Nucleus accumbens (tissue), 56 donors: ENCODE data around the gene PRKAR2A.
"Not testable (repeated sequence)": the region's sequence is repeated elsewhere in the genome, so short reads cannot be mapped to it uniquely, and the experiment has no call there.

Experiments used
- DNase-seq, 56 donors: peaks; one replicate each; lab custom pipeline; 2025; lab: John Stamatoyannopoulos, UW

The PRKAR2A gene

DNA sequence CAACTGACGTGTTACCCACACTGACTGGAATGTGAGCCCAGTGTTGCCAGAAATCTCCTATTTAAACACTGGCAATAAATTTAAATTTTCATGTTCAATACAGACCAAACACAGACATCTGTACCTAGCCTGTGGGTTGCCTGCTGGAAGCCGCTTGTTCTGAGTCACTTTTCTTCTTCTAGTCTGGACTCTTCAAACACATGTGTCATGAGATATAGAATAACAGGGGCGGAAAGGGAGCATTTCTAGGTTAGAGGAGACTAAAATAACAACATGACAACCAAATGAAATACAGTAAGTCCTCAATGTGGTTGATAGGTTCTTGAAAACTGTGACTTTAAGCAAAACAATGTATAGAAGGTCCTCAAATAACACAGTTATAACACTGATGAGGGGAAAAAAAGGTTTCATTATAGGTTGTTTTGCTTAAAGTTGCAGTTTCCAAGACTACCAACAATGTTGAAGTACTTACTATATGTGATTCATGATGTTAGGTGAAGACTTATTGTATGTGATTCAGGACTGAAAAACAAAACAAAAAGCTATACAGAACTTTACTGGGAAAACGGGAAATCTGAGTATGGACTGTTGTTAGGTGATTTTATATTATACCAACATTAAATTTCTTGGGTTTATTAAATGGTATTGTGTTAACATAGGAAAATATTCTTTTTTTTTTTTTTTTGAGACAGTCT lies 63.1 kb downstream of the PRKAR2A start:
- DNase-seq: no peak

DNA sequence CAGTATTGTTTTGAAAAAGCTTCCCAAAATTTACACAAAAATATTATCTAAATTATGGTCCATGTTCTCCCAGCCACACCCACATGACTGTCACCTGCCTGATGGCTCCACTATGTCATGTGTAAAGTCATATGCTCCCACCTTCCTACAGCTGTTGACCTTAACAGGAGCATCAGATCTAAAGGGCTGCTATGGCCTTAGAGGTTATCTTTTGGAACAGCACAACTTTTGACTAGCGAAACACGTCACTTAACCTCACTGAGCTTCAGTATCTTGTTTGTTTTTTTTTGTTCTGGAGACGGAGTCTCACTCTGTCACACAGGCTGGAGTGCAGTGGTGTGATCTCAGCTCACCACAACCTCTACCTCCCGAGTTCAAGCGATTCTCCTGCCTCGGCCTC lies 64.4 kb downstream of the PRKAR2A start:
- DNase-seq: no peak

DNA sequence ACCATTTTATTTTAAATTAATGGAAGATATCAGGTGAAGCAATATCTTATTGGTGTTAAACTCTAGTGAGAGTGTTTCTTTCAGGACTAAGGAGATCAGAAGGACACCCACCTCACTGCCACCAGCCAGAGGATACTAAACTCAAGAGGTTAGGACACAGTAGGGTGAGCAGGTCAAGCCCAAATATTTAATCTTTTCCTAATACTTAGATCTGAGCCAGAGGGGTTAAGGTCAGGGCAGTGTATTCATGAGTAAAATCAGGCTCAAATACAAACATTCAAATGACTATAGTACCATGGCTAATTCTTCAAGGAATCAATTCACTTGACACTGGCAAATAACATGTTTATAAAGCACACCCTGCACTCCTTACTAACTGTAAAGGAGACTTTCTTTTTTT lies 65.6 kb downstream of the PRKAR2A start:
- no peak for DNase-seq

DNA sequence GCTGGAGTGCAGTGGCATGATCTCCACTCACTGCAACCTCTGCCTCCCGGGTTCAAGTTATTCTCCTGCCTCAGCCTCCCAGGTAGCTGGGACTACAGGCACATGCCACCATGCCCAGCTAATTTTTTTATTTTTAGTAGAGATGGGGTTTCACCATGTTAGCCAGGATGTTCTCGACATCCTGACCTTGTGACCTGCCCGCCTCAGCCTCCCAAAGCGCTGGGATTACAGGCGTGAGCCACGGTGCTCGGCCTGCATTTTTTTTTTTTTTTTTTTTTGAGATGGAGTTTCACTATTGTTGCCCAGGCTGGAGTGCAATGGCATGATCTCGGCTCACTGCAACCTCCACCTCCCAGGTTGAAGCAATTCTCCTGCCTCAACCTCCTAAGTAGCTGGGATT lies 69.1 kb downstream of the PRKAR2A start:
- DNase-seq: not testable (repeated sequence)

DNA sequence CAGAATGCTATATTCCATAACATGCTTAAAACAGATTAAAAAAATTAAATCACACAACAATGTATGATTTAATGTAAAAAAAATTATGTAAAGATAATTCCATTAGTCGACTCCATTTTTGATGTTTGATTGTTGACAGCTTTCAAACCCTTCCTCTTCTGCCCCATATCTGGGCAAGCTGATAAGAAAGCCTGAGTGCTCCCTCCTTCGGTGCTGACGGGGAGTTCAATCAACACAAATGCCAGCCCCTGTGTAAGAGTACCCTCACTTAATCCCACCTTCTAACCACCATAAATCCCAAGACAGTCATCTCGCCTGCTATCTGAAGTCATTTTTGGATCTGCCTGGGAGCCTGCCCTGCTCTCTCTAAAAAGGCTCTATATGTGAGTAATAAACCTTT lies 70.8 kb downstream of the PRKAR2A start:
- DNase-seq: no peak

DNA sequence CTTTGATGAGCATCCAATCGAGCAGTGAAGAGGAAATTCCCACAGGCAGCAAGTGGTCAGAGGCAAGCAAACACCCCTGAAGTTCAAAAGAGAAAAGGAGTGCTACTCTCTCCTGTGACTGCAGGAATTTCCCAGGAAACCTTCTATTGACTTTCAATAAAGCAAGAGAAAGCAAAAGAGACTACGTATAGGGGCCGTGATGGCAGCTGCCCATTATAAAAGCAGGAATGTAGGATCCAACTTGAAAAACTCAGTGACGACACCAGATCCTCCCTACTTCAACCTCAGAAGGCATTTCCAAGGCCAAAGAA lies 77.5 kb downstream of the PRKAR2A start:
- DNase-seq: no peak

DNA sequence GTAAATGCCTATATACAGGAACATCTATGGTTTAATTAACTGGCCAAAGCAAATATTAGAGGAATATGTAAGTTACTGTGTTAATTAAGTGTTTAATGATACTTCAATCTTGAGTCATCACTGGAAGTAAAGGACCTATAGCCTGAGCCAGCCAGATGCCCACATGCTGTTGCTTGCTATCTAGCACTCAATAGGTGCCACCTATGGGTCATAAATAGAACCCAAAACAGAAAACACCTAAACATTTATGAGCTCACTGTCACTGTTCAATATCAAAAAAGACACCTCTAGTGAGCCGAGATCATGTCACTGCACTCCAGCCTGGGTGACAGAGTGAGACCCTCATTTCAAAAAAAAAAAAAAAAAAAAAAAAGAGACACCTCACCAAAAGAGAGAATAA lies 82.3 kb downstream of the PRKAR2A start:
- DNase-seq: peak in 3 of 56 donors; percentile 2 to 10 (median 9)

DNA sequence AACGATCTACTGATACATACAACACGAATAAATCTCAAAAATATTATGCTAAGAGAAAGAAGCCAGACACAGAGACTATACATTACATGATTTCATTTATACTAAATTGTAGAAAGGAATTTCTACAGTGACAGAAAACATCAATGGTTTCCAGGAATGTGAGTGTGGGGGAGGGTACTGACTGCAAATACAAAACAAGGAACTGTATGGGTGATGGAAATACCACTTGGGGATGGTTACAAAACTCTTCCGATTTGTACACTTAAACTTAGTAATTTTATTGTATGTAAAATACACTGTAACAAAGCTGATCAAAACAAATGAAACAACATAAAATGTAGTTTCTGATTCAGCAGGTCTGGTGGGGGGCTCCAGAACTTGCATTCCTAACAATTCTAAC lies 84.9 kb downstream of the PRKAR2A start:
- no peak for DNase-seq

DNA sequence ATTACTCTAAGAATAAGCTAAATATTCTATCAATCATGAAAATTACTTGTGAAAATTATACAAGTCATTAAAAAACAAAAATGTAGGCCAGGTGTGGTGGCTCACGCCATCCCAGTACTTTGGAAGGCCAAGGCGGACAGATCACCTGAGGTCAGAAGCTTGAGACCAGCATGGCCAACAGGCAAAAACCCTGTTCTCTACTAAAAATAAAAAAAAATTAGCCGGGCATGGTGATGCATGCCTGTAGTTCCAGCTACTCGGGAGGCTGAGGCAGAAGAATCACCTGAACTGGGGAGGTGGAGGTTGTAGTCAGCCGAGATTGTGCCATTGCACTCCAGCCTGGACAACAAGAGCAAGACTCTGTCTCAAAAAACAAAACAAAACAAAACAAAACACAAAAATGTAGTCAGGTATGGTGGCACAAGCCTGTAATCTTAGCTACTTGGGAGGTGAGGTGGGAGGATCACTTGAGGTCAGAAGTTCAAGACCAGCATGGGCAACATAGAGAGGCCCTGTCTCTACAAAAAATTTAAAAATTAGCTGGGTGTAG lies 87.6 kb downstream of the PRKAR2A start:
- not testable (repeated sequence) for DNase-seq

DNA sequence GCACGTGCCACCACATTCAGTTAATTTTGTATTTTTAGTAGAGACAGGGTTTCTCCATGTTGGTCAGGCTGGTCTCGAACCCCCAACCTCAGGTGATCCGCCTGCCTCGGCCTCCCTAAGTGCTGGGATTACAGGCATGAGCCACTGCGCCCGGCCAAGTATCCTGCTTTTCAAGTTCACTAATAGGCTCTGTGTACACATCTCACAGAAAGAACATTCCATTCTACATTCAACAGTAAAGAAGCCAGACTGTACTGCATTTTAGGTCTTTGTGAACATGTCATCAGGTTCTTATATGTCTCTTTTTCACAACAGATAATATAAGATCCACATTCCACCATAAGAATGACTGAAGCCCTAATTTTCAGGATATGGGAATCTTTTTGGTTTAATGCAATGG lies 88.1 kb downstream of the PRKAR2A start:
- DNase-seq: not testable (repeated sequence)

DNA sequence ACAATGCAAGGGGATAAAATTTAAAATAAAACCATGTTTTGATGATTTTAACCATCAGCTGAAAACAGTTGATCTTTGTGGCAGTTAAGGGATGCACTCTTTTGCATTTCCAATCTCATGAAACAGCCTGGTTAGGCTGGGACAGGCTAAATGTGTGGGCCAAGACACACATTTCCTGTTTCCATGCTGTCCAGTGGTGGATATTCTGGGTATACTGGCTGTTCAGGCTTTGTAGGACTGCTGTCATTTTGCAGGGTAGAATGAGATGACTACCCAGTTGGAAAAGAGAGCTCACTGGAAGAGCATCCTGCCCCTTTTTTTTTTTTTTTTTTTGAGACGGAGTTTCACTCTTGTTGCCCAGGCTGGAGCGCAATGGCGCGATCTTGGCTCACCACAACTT lies 88.6 kb downstream of the PRKAR2A start:
- DNase-seq: no peak

DNA sequence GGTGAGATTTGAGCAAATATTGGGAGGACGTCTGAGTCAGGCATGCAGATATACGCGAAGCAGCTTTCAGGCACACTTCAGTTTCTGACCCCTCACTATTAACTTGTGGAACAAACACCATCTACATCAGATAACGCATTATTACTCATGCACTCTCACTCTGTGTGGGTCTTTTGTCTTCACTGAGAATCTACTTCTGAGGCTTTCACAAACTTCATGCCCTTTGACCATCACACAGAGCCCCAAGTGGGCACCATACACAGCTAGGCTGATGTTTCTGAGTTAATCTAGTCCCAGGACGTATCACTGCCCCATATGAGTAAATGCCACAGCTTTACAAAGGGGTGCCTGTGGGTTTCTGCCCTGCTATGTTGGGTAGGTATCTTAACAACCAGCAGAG lies 91.0 kb downstream of the PRKAR2A start:
- DNase-seq: no peak

DNA sequence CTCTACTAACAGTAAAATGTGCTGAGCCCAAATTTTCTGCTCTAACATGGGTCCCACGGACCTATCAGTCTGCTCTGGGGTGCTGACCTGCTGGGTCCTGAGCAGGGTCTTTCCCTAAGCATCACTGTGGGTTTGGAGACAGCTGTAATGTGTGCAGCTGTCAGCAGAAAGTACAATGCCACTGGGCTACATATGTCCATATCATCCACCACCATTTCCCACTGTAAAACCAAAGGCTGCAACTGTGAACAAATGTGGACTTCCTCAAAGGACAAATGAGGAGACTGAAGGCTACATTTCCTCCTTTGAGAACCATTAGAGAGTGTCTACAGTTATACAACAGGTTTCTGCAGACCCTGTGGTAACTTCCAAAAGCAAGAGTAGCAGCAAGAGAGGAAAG lies 96.8 kb downstream of the PRKAR2A start:
- DNase-seq: no peak

DNA sequence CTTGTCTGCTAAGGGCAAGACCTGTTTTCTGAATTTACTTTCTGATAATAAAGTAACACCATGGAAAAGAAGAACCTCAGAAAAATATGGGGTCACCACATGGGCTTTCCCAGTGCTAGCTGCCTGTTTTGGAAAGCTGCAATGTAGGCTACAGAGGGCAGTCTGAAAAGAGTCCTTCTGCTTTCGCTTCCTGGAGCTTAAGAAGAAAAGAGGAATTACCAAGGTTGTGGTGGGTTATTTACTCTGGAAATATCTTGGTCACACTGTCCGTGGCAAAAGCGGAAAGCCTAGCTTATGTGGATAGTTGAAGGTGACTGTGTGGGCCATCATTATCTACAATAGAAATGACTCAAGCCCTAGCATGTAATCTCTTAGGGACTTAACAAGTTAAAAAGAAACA lies 98.9 kb downstream of the PRKAR2A start:
- peak in 1 of 56 donors; percentile 43 for DNase-seq

DNA sequence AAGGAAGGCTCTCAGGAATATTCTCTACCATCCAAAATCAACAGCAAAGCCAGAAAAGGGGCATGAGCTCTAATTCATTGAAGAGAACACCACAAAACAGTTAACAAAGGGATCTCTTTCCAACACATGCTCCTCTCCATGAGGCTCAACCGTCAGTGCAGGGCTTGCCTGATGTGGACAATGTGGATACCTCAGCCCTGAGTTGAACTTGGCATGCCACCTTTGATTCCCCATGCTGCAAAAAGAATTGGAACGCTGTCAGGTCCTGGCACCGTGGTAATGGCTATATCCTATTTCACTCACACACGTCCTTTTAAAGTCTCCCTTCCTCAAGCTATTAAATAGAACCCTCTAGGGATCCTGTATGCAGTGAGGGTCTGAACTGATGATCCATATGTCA lies 100.0 kb downstream of the PRKAR2A start:
- DNase-seq: peak in 11 of 56 donors; percentile 3 to 48 (median 34)

DNA sequence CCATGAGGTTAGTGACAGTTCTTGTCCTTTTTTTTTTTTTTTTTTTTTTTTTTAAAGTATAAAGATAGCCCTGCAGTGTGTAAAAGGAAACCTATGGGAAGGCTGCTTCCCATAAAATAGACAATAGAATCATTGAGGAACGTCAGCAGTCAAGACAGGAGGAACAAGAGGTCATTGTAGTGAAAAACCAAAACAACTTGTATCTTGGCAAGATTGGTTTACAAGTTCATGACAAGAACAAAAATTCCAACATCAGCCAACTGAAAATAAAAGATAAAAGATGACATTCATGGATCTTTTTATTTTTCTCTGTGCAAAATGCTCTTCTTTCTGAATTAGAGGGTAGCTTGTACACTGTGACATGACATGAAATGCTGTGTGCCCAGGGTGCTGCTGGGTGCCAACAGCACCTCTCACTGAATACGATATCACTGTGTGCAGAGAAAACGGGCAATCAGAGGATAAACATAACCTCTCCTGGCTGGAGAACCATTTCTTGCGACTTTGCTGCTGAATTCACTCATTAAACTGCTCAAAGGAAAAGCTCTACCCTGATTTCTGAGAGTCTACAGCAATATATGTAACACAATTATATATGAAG lies 100.6 kb downstream of the PRKAR2A start:
- peak in 25 of 56 donors; percentile 4 to 50 (median 20) for DNase-seq

DNA sequence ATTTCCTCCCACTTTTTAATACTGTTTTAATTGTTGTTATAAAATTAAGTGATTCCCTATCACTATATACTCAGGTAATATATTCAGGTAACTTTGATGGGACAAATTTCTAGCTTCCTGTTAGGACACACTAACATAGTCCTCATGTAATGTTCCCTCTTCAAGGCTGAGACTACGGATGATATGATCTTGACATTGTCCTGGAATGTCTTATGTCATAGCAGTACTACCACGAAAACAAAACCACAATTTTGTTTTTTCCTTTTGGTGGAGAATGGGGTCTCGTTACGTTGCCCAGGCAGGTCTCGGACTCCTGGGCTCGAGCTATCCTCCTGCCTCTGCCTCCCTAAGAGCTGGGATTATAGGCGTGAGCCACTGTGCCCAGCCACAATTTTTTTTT lies 103.9 kb downstream of the PRKAR2A start:
- DNase-seq: no peak

DNA sequence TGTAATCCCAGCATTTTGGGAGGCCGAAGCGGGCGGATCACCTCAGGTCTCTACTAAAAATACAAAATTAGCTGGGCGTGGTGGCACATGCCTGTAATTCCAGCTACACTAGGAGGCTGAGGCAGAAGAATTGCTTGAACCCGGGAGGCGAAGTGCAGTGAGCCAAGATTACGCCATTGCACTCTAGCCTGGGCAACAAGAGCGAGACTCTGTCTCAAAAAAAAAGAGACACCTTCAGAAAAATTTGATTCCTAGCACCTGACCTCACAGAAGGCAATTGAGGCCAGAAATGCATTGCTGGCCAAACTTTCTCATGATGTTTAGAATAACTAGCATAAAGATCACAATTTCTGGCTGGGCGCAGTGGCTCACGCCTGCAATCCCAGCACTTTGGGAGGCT lies 106.4 kb downstream of the PRKAR2A start:
- DNase-seq: not testable (repeated sequence)

DNA sequence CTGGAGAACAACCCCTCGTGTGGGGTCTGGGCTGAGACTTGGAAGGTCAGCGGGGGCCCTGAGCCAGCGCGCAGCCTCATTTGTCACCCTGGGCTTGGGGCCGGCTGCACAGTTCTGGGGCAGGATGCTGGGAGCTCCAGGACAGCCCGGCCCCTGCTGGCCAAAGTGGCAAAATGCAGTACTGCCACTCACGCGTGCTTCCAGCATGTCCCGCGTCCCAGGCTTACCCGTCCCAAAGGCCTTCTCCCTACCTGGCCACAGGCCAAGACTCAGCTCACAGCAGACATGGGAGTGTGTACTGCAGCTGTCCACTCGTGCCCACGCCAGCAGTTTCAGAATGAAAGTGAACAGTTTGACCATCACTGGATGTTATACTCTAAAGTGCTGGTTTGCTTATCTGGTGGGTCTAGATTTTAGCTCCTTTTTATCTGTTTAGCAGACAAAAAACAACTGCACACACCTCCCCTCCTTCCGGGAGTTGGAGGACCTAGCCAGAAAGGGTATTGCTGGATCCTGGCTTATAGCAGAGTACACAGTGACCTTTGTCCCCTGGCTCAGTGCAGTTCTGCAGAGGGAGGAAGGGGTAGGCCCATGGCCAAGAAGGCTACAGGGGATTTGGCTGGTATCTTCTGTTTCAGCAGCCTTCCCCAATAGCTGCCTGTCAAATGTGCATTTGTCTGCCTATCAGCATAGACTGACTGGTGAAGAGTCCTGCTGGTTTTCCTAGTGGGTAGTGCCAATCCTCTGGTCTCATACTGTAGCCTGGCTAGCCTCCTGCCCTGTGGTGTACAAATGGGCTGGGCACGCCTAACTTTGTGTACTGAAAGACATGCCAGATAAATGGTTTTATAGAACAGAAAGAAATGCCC lies 107.5 kb downstream of the PRKAR2A start:
- peak in 55 of 56 donors; percentile 40 to 97 (median 84) for DNase-seq

DNA sequence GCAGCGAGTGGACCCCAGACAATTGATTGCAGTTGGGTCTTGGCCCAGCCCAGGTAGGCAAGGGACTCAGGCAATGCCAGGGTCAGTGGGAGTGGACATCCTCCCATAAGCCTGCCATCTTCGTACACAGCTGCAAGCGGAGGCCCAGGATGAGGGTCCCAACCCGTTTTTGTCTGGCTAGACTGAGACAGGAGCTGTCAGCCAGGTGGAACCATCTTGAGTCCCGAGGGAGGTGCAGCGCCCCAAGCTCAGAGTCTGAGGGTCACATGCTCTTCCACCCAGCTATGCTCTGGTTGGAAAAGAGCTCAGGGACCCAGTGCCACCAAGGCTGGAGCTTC lies 108.1 kb downstream of the PRKAR2A start:
- no peak for DNase-seq

DNA sequence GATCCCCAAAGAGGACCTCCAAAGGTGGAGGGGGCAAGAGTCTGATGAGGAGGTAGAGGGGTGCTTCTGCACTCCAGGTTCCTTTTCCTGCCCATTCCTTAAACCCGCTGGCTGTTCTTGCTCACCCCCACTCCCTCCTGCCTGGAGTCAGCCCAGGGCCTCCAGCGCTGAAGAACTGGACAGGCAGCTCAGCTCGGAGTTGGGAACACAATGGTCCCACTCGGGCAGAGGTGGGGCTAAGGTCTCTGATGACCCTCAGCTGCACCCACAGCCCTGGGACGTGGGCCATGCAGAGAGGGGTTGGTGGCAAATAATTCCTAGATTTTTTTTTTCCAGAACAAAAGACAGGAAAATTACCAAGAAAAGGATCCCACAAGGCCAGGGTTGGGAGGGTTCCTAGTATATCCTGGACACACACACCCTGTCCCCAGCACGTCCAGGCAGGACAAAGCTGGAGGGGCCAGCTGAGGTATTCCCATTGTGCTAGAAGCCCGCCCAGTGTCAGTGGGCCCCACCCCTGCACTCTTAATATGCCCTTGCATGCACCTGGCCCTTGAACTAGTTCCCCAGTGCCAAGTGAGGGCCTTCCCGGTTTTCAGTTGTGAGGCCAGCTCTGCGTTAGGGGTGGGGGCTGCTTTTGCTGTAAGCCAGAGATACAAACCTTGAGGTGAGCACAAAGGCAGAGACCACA lies 108.6 kb downstream of the PRKAR2A start:
- no peak for DNase-seq
